HL-60/S4 (cell line): ENCODE results near the gene OR7A5.
"Not testable (repeated sequence)": the region's sequence is repeated elsewhere in the genome, so short reads cannot be mapped to it uniquely, and the experiment has no call there.

Experiments used
- in situ Hi-C: fragments of 300-500 bp; cut with MboI; formaldehyde crosslinking; loops from 2 replicates; pipeline ENCODE4 v1.14.3; 2022; ENCODE audit warnings: low sequenced_read_pairs

Gene OR7A5

GRCh38 chr19:14785102-14785793 is 49.7 kb downstream of the OR7A5 start:
- in situ Hi-C loops = not testable (repeated sequence)

GRCh38 chr19:14784730-14785101 is 50.3 kb downstream of the OR7A5 start:
- in situ Hi-C loops = not testable (repeated sequence)

- in situ Hi-C loops = not testable (repeated sequence)
Observed at GRCh38 chr19:14783410-14783998, 51.5 kb downstream of the OR7A5 start.

DNA sequence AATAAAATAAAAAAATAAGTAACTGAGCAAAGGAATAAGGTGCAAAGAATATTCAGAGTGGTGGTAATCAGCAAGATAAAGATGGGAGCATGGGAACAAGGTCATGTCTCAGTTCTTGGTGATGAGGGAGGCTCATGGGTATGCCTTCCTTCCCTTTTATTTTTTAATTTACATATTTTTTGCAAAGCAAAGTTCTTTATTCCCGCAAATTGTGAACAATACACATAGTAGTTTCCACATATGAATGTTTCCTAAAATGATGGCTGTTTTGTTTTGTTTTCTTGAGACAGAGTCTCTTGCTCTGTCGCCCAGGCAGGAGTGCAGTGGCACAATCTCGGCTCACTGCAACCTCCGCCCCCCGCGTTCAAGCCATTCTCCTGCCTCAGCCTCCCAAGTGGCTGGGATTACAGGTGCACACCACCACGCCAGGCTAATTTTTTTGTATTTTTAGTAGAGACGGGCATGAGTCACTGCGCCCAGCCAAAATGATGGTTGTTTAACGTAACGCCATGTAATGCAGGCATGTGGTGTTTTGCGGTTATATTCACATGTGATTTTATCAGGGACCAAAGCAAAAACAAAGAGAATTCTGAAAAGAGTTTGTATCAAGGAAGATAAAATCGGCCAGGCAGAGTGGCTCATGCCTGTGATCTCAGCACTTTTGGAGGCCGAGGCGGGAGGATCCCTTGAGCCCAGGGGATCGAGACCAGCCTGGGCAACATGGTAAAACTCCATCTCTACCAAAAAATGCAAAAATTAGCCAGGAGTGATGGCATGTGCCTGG is 52.2 kb downstream of the OR7A5 start:
- in situ Hi-C loops = no loop called here

DNA sequence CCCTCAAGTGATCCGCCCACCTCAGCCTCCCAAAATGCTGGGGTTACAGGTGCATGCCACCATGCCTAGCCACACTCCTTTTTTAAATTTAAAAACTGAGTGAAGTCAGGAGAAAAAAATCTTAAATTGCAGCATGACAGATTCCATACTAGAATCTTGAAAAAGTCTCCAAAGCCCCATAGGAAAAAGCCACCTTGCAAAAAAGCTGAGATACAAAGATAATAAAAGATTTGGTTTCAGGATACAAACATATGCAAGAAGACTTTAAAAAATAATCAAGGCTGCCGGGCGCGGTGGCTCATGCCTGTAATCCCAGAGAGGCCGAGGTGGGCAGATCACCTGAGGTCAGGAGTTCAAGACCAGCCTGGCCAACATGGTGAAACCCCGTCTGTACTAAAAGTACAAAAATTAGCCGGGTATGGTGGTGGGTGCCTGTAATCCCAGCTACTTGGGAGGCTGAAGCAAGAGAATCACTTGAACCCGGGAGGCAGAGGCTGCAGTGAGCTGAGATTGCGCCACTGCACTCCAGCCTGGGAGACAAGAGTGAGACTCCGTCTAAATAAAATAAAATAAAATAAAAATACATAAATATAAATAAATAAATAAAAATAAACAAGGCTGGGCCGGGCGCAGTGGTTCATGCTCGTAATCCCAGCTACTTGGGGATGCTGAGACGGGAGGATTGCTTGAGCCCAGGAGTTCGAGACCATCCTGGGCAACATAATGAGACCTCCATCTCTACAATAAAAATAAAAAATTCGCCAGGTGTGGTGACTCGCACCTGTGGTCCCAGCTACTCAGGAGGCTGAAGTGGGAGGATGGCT is 53.1 kb downstream of the OR7A5 start:
- in situ Hi-C loops = not testable (repeated sequence)

DNA sequence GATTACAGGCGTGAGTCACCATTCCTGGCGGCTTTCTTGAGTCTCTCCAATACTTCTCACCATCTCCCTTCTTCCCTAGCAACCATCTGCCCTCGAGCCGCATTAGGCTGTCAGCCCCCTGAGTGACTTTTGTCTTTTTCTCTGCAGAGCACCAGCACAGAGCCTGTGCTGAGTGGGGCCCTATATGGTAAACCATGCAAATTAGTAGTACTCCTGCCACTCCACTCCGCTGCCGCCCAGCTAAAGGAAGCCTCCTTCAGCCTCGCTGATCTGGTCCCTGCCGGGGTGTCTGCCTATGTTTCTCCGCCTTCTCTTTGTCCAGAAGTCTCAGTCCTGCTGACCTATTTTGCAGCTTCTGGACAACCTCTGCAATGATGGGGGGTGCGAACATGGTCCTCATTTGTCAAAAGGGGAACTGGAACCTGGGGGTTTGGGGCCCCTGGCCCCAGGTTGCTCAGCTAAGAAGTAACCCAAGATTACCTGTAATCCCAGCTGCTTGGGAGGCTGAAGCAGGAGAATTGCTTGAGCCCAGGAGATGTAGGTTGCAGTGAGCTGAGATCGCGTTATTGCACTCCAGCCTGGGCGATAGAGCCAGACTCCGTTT is 54.3 kb downstream of the OR7A5 start:
- in situ Hi-C loops = not testable (repeated sequence)

DNA sequence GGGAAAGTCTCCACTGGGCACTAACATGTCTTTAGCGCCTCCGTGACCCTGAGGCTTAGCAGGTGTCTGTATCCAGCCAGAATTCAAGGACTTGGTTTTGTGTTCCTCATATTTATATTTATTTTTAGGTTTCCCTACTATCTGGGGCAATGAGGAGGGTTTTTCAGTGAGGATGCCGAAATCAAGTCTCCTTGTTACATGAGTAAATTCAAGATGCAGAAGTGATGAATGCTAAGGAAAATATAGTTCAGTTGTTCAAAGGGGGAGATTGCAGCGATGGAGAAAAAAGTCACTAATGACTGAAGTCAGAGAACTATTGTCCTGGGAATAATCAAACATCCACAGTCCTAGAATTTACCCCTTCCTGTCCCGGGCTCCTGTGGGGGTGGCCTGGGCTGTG is 55.8 kb downstream of the OR7A5 start:
- in situ Hi-C loops = no loop called here

GRCh38 chr19:14778110-14778845 is 56.7 kb downstream of the OR7A5 start, which contains the start of gene ADGRE2:
Gene ADGRE2, minus strand, starts transcription at chr19:14778560. Its CDS starts 1,804 bp downstream, at chr19:14776756.
- in situ Hi-C loops = not testable (repeated sequence)

DNA sequence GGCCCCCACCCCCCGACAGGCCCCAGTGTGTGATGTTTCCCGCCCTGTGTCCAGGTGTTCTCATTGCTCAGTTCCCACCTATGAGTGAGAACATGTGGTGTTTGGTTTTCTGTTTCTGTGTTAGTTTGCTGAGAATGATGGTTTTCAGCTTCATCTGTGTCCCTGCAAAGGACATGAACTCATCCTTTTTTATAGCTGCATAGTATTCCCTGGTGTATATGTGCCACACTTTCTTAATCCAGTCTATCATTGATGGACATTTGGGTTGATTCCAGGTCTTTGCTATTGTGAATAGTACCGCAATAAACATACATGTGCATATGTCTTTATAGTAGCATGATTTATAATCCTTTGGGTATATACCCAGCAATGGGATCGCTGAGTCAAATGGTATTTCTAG is 57.3 kb downstream of the OR7A5 start:
- in situ Hi-C loops = not testable (repeated sequence)
